Progenitor cell of endocrine pancreas (in vitro differentiated cells): ENCODE measurements around the gene EMILIN3. TPM values are rescaled to one million over a fixed set of nuclear protein-coding genes. Genes with fewer than 3 reads are reported as not detected.

ENCODE experiments used
- total RNA-seq: library from RNA; stranded (reverse); gene quantifications from 2 replicates; pipeline ENCODE4 v1.2.1, GENCODE V29; 2021

Gene EMILIN3
- total RNA-seq, 1 donor from 2014 or later: 0.96 TPM

Other genes starting within 250 kb of the EMILIN3 start
- gene PLCG1, start 229.3 kb downstream of the EMILIN3 start, total RNA-seq: 391 and 395 TPM in 2 replicates
- gene ZHX3, start 49.1 kb downstream of the EMILIN3 start, total RNA-seq: 8.9 and 9.1 TPM in 2 replicates
- 18.3 and 18.4 TPM in 2 replicates for gene LPIN3, start 26.0 kb downstream of the EMILIN3 start, total RNA-seq